ENCODE data around the gene CACNA2D4.

DNA sequence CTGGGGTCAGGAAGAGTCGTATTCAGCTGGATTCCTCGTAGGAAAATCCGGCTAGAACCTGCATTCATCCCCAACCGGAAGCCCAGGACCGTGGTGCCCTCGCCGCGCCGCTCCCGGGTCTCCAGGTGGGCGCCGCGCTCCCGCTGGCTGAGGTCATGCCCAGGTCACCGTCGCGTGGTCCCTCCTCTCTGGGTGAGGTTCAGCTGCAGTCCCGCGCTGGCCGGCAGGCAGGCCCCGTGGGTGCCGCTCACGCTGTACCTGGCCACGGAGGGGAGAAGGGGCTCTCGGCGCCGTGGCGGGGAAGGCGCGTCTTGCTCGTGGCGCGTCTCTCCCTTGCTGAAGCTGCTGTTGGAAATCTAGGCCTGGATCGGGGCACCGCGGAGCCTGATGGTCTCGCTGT is 53.6 kb downstream of the CACNA2D4 start:
- no peak for TF ChIP-seq CTCF (IDR thresholded peaks at IDR 0.05)
- no peak for TF ChIP-seq POLR2A (IDR thresholded peaks at IDR 0.05)
- TF ChIP-seq POLR2AphosphoS5 (IDR thresholded peaks at IDR 0.05), result no peak
- no peak for TF ChIP-seq EP300 (IDR thresholded peaks at IDR 0.05)

Data from sigmoid colon (tissue), 4 donors.